NT2/D1 (cell line): ENCODE data around the gene DCUN1D4.

ENCODE experiments used
- SUZ12 ChIP-seq: IDR thresholded peaks from 2 replicates; pipeline ENCODE4 v1.6.1; 2011; ENCODE audit not compliant: insufficient read length, insufficient read depth; ENCODE audit errors: extremely low read depth
- YY1 ChIP-seq: IDR thresholded peaks from 2 replicates; pipeline ENCODE4 v1.6.1; 2011; ENCODE audit not compliant: insufficient read length, insufficient read depth
- ZNF274 ChIP-seq: IDR thresholded peaks from 2 replicates; pipeline ENCODE4 v1.6.1; 2011; ENCODE audit warnings: mild to moderate bottlenecking, low read depth, low read length

GRCh38 chr4:51931461-51931860 lies 88.5 kb downstream of the DCUN1D4 start:
- TF ChIP-seq ZNF274: no peak
- TF ChIP-seq YY1: no peak
- TF ChIP-seq SUZ12: no peak
